Karpas-422 (cell line): ENCODE measurements around the gene NOX4. TPM values are rescaled to one million over a fixed set of nuclear protein-coding genes. Genes with fewer than 3 reads are reported as not detected.
"Not testable (repeated sequence)": the region's sequence is repeated elsewhere in the genome, so short reads cannot be mapped to it uniquely, and the experiment has no call there.

Experiments
- DNase-seq: peaks from one replicate; pipeline ENCODE4 v3.0.0-alpha.2; 2015
- H2AFZ ChIP-seq: fragments of 200-600 bp; sonication (generic); 2 replicates; pipeline ENCODE4 v1.6.1; 2014; ENCODE audit warnings: antibody characterized with exemption, low read length, mixed read lengths
- H3K27ac ChIP-seq: fragments of 200-600 bp; sonication (generic); 2 replicates; pipeline ENCODE4 v1.5.1; 2014; ENCODE audit warnings: mild to moderate bottlenecking, low read length, moderate library complexity
- H3K27me3 ChIP-seq: fragments of 200-600 bp; sonication (generic); 2 replicates; pipeline ENCODE4 v1.6.1; 2014; ENCODE audit warnings: low read length, mixed read lengths
- H3K36me3 ChIP-seq: fragments of 200-600 bp; sonication (generic); 2 replicates; pipeline ENCODE4 v1.6.1; 2014; ENCODE audit warnings: low read length, mixed read lengths; ENCODE audit not compliant: insufficient read depth
- H3K4me1 ChIP-seq: fragments of 200-600 bp; sonication (generic); 2 replicates; pipeline ENCODE4 v1.6.1; 2014; ENCODE audit warnings: mild to moderate bottlenecking, low read length, mixed read lengths
- H3K4me2 ChIP-seq: fragments of 200-600 bp; sonication (generic); 2 replicates; pipeline ENCODE4 v1.6.1; 2014; ENCODE audit warnings: low read length, low read depth, mild to moderate bottlenecking; ENCODE audit not compliant: poor library complexity, severe bottlenecking
- H3K4me3 ChIP-seq: fragments of 200-600 bp; sonication (generic); 2 replicates; pipeline ENCODE4 v1.5.1; 2014; ENCODE audit warnings: mild to moderate bottlenecking, antibody characterized with exemption, low read length, mixed read lengths
- H3K79me2 ChIP-seq: fragments of 200-600 bp; sonication (generic); 2 replicates; pipeline ENCODE4 v1.6.1; 2014; ENCODE audit warnings: mild to moderate bottlenecking, low read length, mixed read lengths
- H3K9ac ChIP-seq: fragments of 200-600 bp; sonication (generic); 2 replicates; pipeline ENCODE4 v1.6.0; 2014; ENCODE audit warnings: low read length
- H3K9me2 ChIP-seq: fragments of 200-600 bp; sonication (generic), shearing (Covaris generic); replicated peaks from 2 replicates; pipeline ENCODE4 v1.6.0; 2014; ENCODE audit warnings: mild to moderate bottlenecking, low read length, moderate library complexity; ENCODE audit not compliant: insufficient read depth
- H3K9me3 ChIP-seq: fragments of 300-700, 200-600 bp; sonication (generic); 2 replicates; pipeline ENCODE4 v1.6.1; 2014; ENCODE audit warnings: low read length, mixed read lengths
- H4K20me1 ChIP-seq: fragments of 200-600 bp; sonication (generic); 2 replicates; pipeline ENCODE4 v1.6.1; 2014; ENCODE audit warnings: mild to moderate bottlenecking, antibody characterized with exemption, low read length, low read depth; ENCODE audit not compliant: insufficient read depth
- total RNA-seq: library from RNA; depleted of rRNA; stranded (reverse); fragments of >200 nt; shearing (Covaris generic); gene quantifications from 2 replicates; pipeline ENCODE4 v1.2.3, GENCODE V29; 2014; ENCODE audit warnings: low replicate concordance

The NOX4 gene
- total RNA-seq, 1 experiment from 2014 or later = not detected

DNA sequence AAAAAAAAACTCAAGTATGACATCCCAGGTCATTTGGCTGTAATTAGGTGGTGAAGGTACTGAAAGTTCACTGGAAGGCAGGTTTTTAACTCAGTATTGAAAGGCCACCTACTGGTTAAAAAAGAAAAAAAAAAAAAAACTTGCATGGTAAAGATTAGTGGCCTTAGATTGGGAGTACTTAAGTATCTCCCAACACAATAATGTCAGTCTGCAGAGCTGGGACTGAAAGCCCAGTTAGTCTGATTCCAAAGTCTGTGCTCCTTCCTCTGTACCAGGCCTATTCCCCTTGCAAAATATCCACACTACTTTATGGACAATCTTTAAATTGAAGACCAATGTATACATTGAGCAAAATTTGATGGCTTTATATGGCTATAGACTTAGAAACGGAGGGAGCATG, 85.5 kb downstream of the NOX4 start:
- H3K79me2 ChIP-seq = no peaks in the 10 kb centered on the region
- H3K9ac ChIP-seq = no peak overlapping the region
- H3K4me1 ChIP-seq = no peaks in the 10 kb centered on the region
- H3K4me2 ChIP-seq = no peak overlapping the region
- H3K9me3 ChIP-seq = no peaks in the 10 kb centered on the region
- peak; percentile 69 for DNase-seq
- H4K20me1 ChIP-seq = no peaks in the 10 kb centered on the region
- no peaks in the 10 kb centered on the region for H3K27me3 ChIP-seq
- no peak overlapping the region for H3K4me3 ChIP-seq
- H2AFZ ChIP-seq = no peak overlapping the region
- H3K9me2 ChIP-seq = no peaks in the 10 kb centered on the region
- H3K36me3 ChIP-seq = no peaks in the 10 kb centered on the region
- H3K27ac ChIP-seq = no peak overlapping the region

DNA sequence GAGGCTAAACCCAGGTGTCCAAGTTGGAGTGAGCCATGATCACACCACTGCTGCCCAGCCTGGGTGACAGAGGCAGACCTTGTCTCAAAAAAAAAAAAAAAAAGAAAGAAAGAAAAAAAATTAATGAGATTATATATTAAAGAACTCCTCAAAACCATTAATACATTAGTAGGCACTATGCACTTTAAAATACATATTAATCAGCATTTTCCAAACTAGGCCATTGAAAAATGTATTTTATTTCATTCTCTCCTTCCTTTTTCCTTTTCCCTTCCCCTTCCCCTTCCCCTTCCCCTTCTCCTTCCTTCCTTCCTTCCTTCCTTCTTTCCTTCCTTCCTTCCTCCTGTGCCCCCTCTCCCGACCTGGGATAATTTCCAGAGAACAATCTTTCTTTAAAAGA, 99.5 kb downstream of the NOX4 start:
- H3K9me3 ChIP-seq, H3K36me3 ChIP-seq, H3K27me3 ChIP-seq, H3K4me1 ChIP-seq, H3K4me3 ChIP-seq, H3K79me2 ChIP-seq, H3K4me2 ChIP-seq, H3K9me2 ChIP-seq, H4K20me1 ChIP-seq, H3K9ac ChIP-seq, H2AFZ ChIP-seq, H3K27ac ChIP-seq, DNase-seq: not testable (repeated sequence)

- H3K4me2 ChIP-seq, H3K9me2 ChIP-seq, H3K36me3 ChIP-seq, H3K27me3 ChIP-seq, H4K20me1 ChIP-seq, H3K9ac ChIP-seq, DNase-seq, H3K27ac ChIP-seq, H3K4me3 ChIP-seq, H3K4me1 ChIP-seq, H3K79me2 ChIP-seq, H2AFZ ChIP-seq: not testable (repeated sequence)
- peaks cover 15% of the 10 kb centered on the region for H3K9me3 ChIP-seq
These were observed 103.7 kb downstream of the NOX4 start for GRCh38 chr11:89387501-89387900.

- H3K27me3 ChIP-seq, H3K4me2 ChIP-seq, H2AFZ ChIP-seq, H3K4me3 ChIP-seq, H3K27ac ChIP-seq, H3K79me2 ChIP-seq, H3K9me3 ChIP-seq, H3K9ac ChIP-seq, DNase-seq, H4K20me1 ChIP-seq, H3K36me3 ChIP-seq, H3K9me2 ChIP-seq, H3K4me1 ChIP-seq: not testable (repeated sequence)
These were observed 108.2 kb downstream of the NOX4 start for GRCh38 chr11:89382986-89383385.

DNA sequence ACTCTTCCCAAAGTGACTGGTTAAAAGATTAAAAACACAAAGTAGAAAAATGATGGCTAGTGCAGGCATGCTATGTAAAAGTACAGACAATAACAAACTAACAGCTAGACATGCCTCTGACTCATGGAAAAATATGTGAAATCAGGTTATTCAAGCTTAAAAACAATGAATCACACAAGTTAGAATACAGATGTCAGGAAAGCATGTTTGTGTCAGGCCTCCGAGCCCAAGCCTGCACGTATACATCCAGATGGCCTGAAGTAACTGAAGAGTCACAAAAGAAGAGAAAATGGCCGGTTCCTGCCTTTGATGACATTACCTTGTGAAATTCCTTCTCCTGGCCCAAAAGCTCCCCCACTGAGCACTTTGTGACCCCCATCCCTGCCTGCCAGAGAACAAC, 110.1 kb downstream of the NOX4 start:
- Histone ChIP-seq H3K9ac (no peak overlapping the region), H3K9me3 (peaks cover 4% of the 10 kb centered on the region), H3K27ac (no peak overlapping the region), H3K36me3 (no peaks in the 10 kb centered on the region), H3K27me3 (no peaks in the 10 kb centered on the region), H3K4me3 (no peak overlapping the region), H3K9me2 (no peaks in the 10 kb centered on the region), H2AFZ (no peak overlapping the region), H3K4me2 (no peak overlapping the region), H3K79me2 (no peaks in the 10 kb centered on the region), H3K4me1 (no peaks in the 10 kb centered on the region), H4K20me1 (no peaks in the 10 kb centered on the region)
- DNase-seq = no peak

GRCh38 chr11:89379976-89380771, 111.0 kb downstream of the NOX4 start:
- H3K4me3 ChIP-seq, DNase-seq, H2AFZ ChIP-seq, H3K4me1 ChIP-seq, H3K9ac ChIP-seq, H4K20me1 ChIP-seq, H3K79me2 ChIP-seq, H3K27ac ChIP-seq, H3K9me2 ChIP-seq, H3K4me2 ChIP-seq, H3K27me3 ChIP-seq, H3K36me3 ChIP-seq, H3K9me3 ChIP-seq: not testable (repeated sequence)

DNA sequence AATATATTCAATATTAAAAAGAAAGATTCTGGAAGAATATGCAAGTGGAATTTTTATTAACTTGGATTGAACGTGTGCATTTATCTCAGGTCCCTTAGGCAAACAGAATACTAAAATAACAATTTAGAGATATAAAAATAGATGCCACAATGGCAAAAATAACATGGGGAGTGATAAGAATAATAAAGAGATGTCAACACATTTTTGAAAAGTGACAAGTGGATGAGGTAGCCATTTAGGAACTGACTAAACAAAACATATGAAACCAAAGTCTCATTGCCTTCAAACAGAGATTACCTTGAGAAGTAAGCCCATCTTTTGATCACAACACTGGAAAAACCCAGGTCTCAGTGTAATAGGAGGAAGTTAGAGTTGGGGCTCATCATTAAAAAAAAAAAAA, 112.2 kb downstream of the NOX4 start:
- not testable (repeated sequence) for H3K4me3 ChIP-seq, DNase-seq

GRCh38 chr11:89369356-89369755, 121.8 kb downstream of the NOX4 start:
- not testable (repeated sequence) for H3K4me3 ChIP-seq, H3K4me2 ChIP-seq, H3K9me2 ChIP-seq, H3K4me1 ChIP-seq, H2AFZ ChIP-seq, H3K79me2 ChIP-seq, H3K27me3 ChIP-seq, H3K36me3 ChIP-seq, H3K9ac ChIP-seq, DNase-seq, H3K9me3 ChIP-seq, H3K27ac ChIP-seq, H4K20me1 ChIP-seq

More for the DNA sequence above, 112.2 kb downstream of the NOX4 start:
- H4K20me1 ChIP-seq, H3K4me1 ChIP-seq, H3K9ac ChIP-seq, H3K27ac ChIP-seq, H3K36me3 ChIP-seq, H3K79me2 ChIP-seq, H3K9me3 ChIP-seq, H3K4me2 ChIP-seq, H2AFZ ChIP-seq, H3K27me3 ChIP-seq, H3K9me2 ChIP-seq: not testable (repeated sequence)

DNA sequence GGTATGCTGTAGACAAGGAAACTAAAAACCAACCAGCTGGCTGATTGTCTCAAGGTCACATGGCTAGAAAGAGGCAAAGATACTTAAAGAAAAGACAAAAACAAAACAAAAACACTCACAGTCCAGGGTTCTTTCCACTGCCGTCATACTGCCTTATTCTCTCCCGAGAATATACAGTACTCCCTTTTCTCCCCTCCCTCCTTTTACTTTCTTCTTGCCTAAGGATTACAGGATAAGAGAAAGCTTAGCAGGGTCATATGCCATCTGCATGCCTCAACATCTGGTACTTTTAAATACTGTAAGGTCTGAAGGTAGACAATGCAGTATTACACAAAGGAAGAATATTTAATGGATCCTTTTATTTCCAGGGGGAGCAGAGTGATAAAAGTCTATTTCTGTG, 126.3 kb downstream of the NOX4 start:
- H3K4me1 ChIP-seq, DNase-seq, H3K4me2 ChIP-seq, H3K4me3 ChIP-seq, H3K27ac ChIP-seq, H3K9me3 ChIP-seq, H3K36me3 ChIP-seq, H2AFZ ChIP-seq, H4K20me1 ChIP-seq, H3K79me2 ChIP-seq, H3K9ac ChIP-seq, H3K9me2 ChIP-seq, H3K27me3 ChIP-seq: not testable (repeated sequence)
